OCI-LY1 (cell line): ENCODE measurements around the gene SOX5.

Source experiments
- CTCF ChIP-seq: fragments of 200-600 bp; sonication (generic), shearing (Covaris generic); IDR thresholded peaks from 2 replicates; pipeline ENCODE4 v1.5.1; 2017; ENCODE audit warnings: mild to moderate bottlenecking, antibody characterized with exemption, low read length, moderate library complexity, mixed read lengths
- EZH2 ChIP-seq: fragments of 200-600 bp; sonication (generic), shearing (Covaris generic); IDR thresholded peaks from 2 replicates; pipeline ENCODE4 v1.8.0; 2017; ENCODE audit warnings: borderline replicate concordance, mixed run types, mild to moderate bottlenecking, antibody characterized with exemption, low read length, moderate library complexity, mixed read lengths

DNA sequence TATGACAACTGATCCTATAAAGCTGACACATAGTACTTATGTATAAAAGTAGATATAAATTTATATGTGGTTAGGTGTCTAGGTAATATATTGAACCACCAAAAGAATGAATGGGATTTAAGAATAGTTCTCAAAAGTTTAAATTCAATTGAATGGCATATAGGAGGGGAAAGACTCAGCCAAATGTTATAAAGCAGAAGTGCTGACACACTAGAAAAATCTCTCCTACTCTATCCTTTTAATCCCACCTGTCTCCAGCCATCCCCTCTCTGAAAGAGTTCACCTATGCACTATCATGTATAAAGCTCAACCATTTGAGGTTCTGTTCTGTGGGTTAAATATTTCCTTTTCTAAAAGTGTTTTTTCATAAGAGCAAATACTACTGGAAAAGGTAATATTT lies 400.7 kb downstream of the SOX5 start:
- no peak for TF ChIP-seq CTCF
- TF ChIP-seq EZH2: no peak
